HepG2 (cell line): ENCODE measurements around the gene PDIA2. TPM values are rescaled to one million over a fixed set of nuclear protein-coding genes. Genes with fewer than 3 reads are reported as not detected.

Source experiments
- CC2D1A ChIP-seq: sonication (generic); formaldehyde crosslinking; IDR thresholded peaks from 2 replicates; pipeline ENCODE4 v1.8.1; 2023; ENCODE audit warnings: mild to moderate bottlenecking, missing genetic modification reagents
- IRF1 ChIP-seq: sonication (generic); formaldehyde crosslinking; IDR thresholded peaks from 2 replicates; pipeline ENCODE4 v1.4.0; 2020; ENCODE audit warnings: low read depth, mild to moderate bottlenecking, missing genetic modification reagents
- ZNF138 ChIP-seq: sonication (generic); formaldehyde crosslinking; IDR thresholded peaks from 2 replicates; pipeline ENCODE4 v1.5.0; 2020; ENCODE audit warnings: mild to moderate bottlenecking, low read depth, missing genetic modification reagents
- ZNF160 ChIP-seq: sonication (generic); formaldehyde crosslinking; IDR thresholded peaks from 2 replicates; pipeline ENCODE4 v1.8.0; 2022; ENCODE audit warnings: mild to moderate bottlenecking, inconsistent platforms, missing genetic modification reagents
- ZNF275 ChIP-seq: sonication (generic); formaldehyde crosslinking; IDR thresholded peaks from 2 replicates; pipeline ENCODE4 v1.8.0; 2022; ENCODE audit warnings: missing genetic modification reagents, mild to moderate bottlenecking, inconsistent platforms, borderline replicate concordance
- ZNF564 ChIP-seq: sonication (generic); formaldehyde crosslinking; IDR thresholded peaks from 2 replicates; pipeline ENCODE4 v1.8.1; 2023; ENCODE audit warnings: mild to moderate bottlenecking, missing genetic modification reagents
- ZNF709 ChIP-seq: sonication (generic); formaldehyde crosslinking; IDR thresholded peaks from 2 replicates; pipeline ENCODE4 v1.5.0; 2020; ENCODE audit warnings: mild to moderate bottlenecking, missing genetic modification reagents
- ZNF720 ChIP-seq: sonication (generic); formaldehyde crosslinking; IDR thresholded peaks from 2 replicates; pipeline ENCODE4 v1.4.0; 2020; ENCODE audit warnings: missing genetic modification reagents
- ZSCAN20 ChIP-seq: sonication (generic); formaldehyde crosslinking; IDR thresholded peaks from 2 replicates; pipeline ENCODE4 v1.4.0; 2020; ENCODE audit warnings: missing genetic modification reagents, mild to moderate bottlenecking, borderline replicate concordance
- polyA plus RNA-seq, 8 experiments: library from polyadenylated mRNA; depleted of rRNA in 3 of 8; stranded (reverse) in 7 of 8; unstranded in 1 of 8; fragments of >200 nt; fragmentation: Illumina TruSeq in 4 of 8; extraction: Trizol in 4 of 8; gene quantifications; 2 replicates each; pipeline versions ENCODE4 v1.2.1 to v1.2.3, GENCODE V29; 2011 to 2016; ENCODE audit warnings: low read depth in 4 of 8, missing spikeins in 1 of 8, mixed read lengths in 1 of 8; ENCODE audit not compliant: insufficient read depth in 1 of 8
- total RNA-seq, 5 experiments: library from RNA; depleted of rRNA; stranded (reverse); fragments of >200 nt; fragmentation: Illumina TruSeq; extraction: Trizol; gene quantifications; 2 replicates each; pipeline ENCODE4 v1.2.3, GENCODE V29; 2016; ENCODE audit warnings: low read depth in 1 of 5
- TF ChIP-seq, protein P1 (sequence below): sonication (generic); formaldehyde crosslinking; IDR thresholded peaks from 2 replicates; pipeline ENCODE4 v1.4.0; 2020; ENCODE audit warnings: mild to moderate bottlenecking, missing genetic modification reagents

Gene PDIA2
- total and polyA plus RNA-seq, 2 of the 13 experiments (the other 11 are each of a cell fraction or from before 2014, with no cell fraction given) = 0.35 to 1.9 TPM

GRCh38 chr16:309476-309875, 26.5 kb downstream of the PDIA2 start (continued):
- no peak for TF ChIP-seq ZSCAN20 (CRISPR knock-in tag)
- no peak for TF ChIP-seq CC2D1A (CRISPR knock-in tag)
- TF ChIP-seq ZNF709 (CRISPR knock-in tag) = no peak
- TF ChIP-seq, protein P1, sequence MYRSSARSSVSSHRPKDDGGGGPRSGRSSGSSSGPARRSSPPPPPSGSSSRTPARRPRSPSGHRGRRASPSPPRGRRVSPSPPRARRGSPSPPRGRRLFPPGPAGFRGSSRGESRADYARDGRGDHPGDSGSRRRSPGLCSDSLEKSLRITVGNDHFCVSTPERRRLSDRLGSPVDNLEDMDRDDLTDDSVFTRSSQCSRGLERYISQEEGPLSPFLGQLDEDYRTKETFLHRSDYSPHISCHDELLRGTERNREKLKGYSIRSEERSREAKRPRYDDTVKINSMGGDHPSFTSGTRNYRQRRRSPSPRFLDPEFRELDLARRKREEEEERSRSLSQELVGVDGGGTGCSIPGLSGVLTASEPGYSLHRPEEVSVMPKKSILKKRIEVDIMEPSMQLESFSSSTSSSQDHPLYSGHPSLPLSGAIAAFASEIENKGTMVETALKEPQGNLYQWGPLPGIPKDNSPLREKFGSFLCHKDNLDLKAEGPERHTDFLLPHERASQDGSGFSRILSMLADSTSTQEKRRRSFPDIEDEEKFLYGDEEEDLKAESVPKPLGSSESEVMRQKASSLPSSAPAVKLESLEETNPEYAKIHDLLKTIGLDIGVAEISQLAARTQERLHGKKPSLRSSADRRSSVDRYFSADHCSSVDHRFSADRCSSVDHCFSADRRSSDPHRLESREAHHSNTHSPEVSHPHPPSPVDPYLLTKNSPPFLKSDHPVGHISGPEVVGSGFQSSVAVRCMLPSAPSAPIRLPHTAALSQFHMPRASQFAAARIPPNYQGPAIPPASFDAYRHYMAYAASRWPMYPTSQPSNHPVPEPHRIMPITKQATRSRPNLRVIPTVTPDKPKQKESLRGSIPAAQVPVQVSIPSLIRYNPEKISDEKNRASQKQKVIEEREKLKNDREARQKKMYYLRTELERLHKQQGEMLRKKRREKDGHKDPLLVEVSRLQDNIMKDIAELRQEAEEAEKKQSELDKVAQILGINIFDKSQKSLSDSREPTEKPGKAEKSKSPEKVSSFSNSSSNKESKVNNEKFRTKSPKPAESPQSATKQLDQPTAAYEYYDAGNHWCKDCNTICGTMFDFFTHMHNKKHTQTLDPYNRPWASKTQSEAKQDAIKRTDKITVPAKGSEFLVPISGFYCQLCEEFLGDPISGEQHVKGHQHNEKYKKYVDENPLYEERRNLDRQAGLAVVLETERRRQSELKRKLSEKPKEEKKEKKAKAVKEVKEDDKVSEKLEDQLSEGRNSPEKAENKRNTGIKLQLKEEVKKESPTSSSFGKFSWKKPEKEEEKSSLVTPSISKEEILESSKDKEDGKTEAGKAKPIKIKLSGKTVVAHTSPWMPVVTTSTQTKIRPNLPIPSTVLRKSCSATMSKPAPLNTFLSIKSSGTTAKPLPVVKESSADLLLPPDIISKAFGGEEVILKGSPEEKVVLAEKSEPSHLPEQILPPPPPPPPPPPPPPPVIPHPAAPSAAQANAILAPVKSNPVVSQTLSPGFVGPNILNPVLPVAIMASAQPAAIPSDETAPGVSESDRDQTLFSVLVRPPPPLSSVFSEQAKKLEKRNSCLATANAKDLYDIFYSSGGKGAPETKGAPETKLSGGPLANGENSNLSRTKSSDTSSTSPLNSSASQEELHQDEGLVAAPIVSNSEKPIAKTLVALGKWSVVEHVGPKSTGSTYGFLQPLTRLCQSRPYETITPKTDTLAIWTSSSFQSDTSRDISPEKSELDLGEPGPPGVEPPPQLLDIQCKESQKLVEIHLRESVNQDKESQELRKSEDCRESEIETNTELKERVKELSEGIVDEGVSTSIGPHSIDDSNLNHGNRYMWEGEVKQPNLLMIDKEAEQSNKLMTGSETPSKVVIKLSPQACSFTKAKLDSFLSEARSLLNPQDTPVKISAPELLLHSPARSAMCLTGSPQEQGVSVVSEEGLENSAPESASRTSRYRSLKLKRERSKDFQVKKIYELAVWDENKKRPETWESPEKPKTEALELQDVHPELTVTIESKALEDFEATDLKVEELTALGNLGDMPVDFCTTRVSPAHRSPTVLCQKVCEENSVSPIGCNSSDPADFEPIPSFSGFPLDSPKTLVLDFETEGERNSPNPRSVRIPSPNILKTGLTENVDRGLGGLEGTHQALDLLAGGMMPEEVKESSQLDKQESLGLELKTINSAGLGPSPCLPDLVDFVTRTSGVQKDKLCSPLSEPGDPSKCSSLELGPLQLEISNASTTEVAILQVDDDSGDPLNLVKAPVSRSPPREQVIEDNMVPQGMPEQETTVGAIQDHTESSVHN (CRISPR knock-in tag) = no peak
- no peak for TF ChIP-seq IRF1 (CRISPR knock-in tag)
- no peak for TF ChIP-seq ZNF720 (CRISPR knock-in tag)
- TF ChIP-seq ZNF275 (CRISPR knock-in tag) = no peak
- no peak for TF ChIP-seq ZNF138 (CRISPR knock-in tag)
- no peak for TF ChIP-seq ZNF160
- TF ChIP-seq ZNF564 = no peak
